Osteoblast (primary cell): Measurements from ENCODE around the gene OVCH2. TPM values are rescaled to one million over a fixed set of nuclear protein-coding genes. Genes with fewer than 3 reads are reported as not detected.
A peak's percentile ranks its signal among the peaks of the same experiment; 100 is the strongest.

Experiments
- DNase-seq: peaks from one replicate; pipeline ENCODE4 v3.0.0; 2011; ENCODE audit warnings: low spot score, mixed read lengths; ENCODE audit not compliant: insufficient read length; ENCODE audit errors: missing footprints
- H2AFZ ChIP-seq: 2 replicates; pipeline ENCODE4 v1.6.0; 2011; ENCODE audit warnings: mild to moderate bottlenecking, low read length
- H3K27ac ChIP-seq: 2 replicates; pipeline ENCODE4 v1.5.1; 2011; ENCODE audit warnings: mild to moderate bottlenecking, low read depth, low read length, moderate library complexity
- H3K27me3 ChIP-seq: 2 replicates; pipeline ENCODE4 v1.6.0; 2012; ENCODE audit warnings: mild to moderate bottlenecking, control low read depth, inconsistent platforms, low read length, moderate library complexity; ENCODE audit not compliant: insufficient read depth
- H3K36me3 ChIP-seq: 2 replicates; pipeline ENCODE4 v1.5.1; 2011; ENCODE audit warnings: mild to moderate bottlenecking, low read length, control low read depth, moderate library complexity; ENCODE audit not compliant: insufficient read depth
- H3K4me1 ChIP-seq: 2 replicates; pipeline ENCODE4 v1.5.1; 2011; ENCODE audit warnings: mild to moderate bottlenecking, low read length, control low read depth, moderate library complexity; ENCODE audit not compliant: insufficient read depth
- H3K4me2 ChIP-seq: 2 replicates; pipeline ENCODE4 v1.6.0; 2011; ENCODE audit warnings: mild to moderate bottlenecking, low read length; ENCODE audit not compliant: insufficient read depth
- H3K4me3 ChIP-seq: fragments of 200-600 bp; sonication (generic); 3 replicates; pipeline ENCODE4 v1.5.1; 2012; ENCODE audit warnings: mild to moderate bottlenecking, low read length, inconsistent platforms; ENCODE audit not compliant: insufficient read depth
- H3K79me2 ChIP-seq: 2 replicates; pipeline ENCODE4 v1.6.0; 2012; ENCODE audit warnings: mild to moderate bottlenecking, low read length, control low read depth, inconsistent platforms; ENCODE audit not compliant: insufficient read depth
- H3K9me3 ChIP-seq: 2 replicates; pipeline ENCODE4 v1.5.1; 2011; ENCODE audit warnings: low read depth, low read length, control low read depth
- H4K20me1 ChIP-seq: 2 replicates; pipeline ENCODE4 v1.6.0; 2012; ENCODE audit warnings: mild to moderate bottlenecking, low read length, control low read depth; ENCODE audit not compliant: insufficient read depth
- CTCF ChIP-seq: IDR thresholded peaks from 2 replicates; pipeline ENCODE4 v1.5.1; 2011; ENCODE audit warnings: mild to moderate bottlenecking, low read depth, low read length, moderate library complexity; ENCODE audit errors: extremely low read depth
- total RNA-seq: library from RNA; depleted of rRNA; stranded (reverse); fragments of >200 nt; gene quantifications from 2 replicates; pipeline ENCODE4 v1.2.3, GENCODE V29; 2012

Gene OVCH2
- total RNA-seq, 1 donor: not detected

GRCh38 chr11:7677071-7677470 lies 29.2 kb downstream of the OVCH2 start:
- H3K27me3 ChIP-seq: peaks cover 11% of the 10 kb centered on the region
- no peak overlapping the region for H3K27ac ChIP-seq
- no peaks in the 10 kb centered on the region for H4K20me1 ChIP-seq
- DNase-seq: peak; percentile 47
- peaks cover 10% of the 10 kb centered on the region for H3K4me1 ChIP-seq
- H3K4me2 ChIP-seq: no peak overlapping the region
- no peak overlapping the region for H2AFZ ChIP-seq
- no peak overlapping the region for H3K4me3 ChIP-seq
- H3K9me3 ChIP-seq: no peaks in the 10 kb centered on the region
- no peaks in the 10 kb centered on the region for H3K36me3 ChIP-seq
- H3K79me2 ChIP-seq: no peaks in the 10 kb centered on the region
- TF ChIP-seq CTCF: no peak

GRCh38 chr11:7675631-7676030 lies 30.6 kb downstream of the OVCH2 start:
- H3K4me1 ChIP-seq: peaks cover 10% of the 10 kb centered on the region
- no peak for TF ChIP-seq CTCF
- no peak overlapping the region for H3K27ac ChIP-seq
- H3K36me3 ChIP-seq: no peaks in the 10 kb centered on the region
- H3K27me3 ChIP-seq: peaks cover 6% of the 10 kb centered on the region
- no peak for DNase-seq
- H3K4me3 ChIP-seq: no peak overlapping the region
- H3K4me2 ChIP-seq: no peak overlapping the region
- no peaks in the 10 kb centered on the region for H3K79me2 ChIP-seq
- no peak overlapping the region for H2AFZ ChIP-seq
- H3K9me3 ChIP-seq: no peaks in the 10 kb centered on the region
- H4K20me1 ChIP-seq: no peaks in the 10 kb centered on the region

GRCh38 chr11:7673724-7674434 lies 32.4 kb downstream of the OVCH2 start:
- peak; percentile 87 for DNase-seq
- Histone ChIP-seq H4K20me1 (no peaks in the 10 kb centered on the region), H3K79me2 (no peaks in the 10 kb centered on the region), H3K27ac (no peak overlapping the region), H3K36me3 (no peaks in the 10 kb centered on the region), H3K4me1 (peaks cover 10% of the 10 kb centered on the region), H3K4me2 (peak overlapping the region; percentile 83), H3K27me3 (peaks cover 3% of the 10 kb centered on the region), H3K9me3 (no peaks in the 10 kb centered on the region), H3K4me3 (peak overlapping the region; percentile 71), H2AFZ (peak overlapping the region; percentile 95)
- TF ChIP-seq CTCF: no peak

GRCh38 chr11:7672960-7673723 lies 33.1 kb downstream of the OVCH2 start, which contains the start of gene CYB5R2:
Gene CYB5R2, minus strand, starts transcription at chr11:7673500. Its CDS starts 675 bp downstream, at chr11:7672825.
- Histone ChIP-seq H3K9me3 (no peaks in the 10 kb centered on the region), H2AFZ (peak within 1 kb of the TSS; percentile 95), H3K27ac (no peak within 1 kb of the TSS), H4K20me1 (no peaks in the 10 kb centered on the region), H3K4me2 (peak within 1 kb of the TSS; percentile 83), H3K36me3 (no peaks in the 10 kb centered on the region), H3K4me3 (peak within 1 kb of the TSS; percentile 71), H3K79me2 (no peaks in the 10 kb centered on the region), H3K27me3 (peaks cover 2% of the 10 kb centered on the region), H3K4me1 (peaks cover 10% of the 10 kb centered on the region)
- peak; percentile 90 for DNase-seq
- TF ChIP-seq CTCF: no peak
